Endothelial cell of umbilical vein (primary cell): ENCODE data around the gene AGAP3. TPM values are rescaled to one million over a fixed set of nuclear protein-coding genes. Genes with fewer than 3 reads are reported as not detected.

ENCODE experiments used
- BruUV-seq: library from RNA; stranded (reverse); fragments of 400-500 nt; replicated peaks from 2 replicates; lab custom pipeline; 2021; lab: Mats Ljungman, UMichigan
- CTCF ChIA-PET: fragments of 300-600, 350-600 bp; sonication (Branson Sonifier 250); formaldehyde crosslinking; loops from one replicate; lab custom pipeline; 2021; ENCODE audit warnings: antibody characterized with exemption, inconsistent platforms; lab: Charles Lee
- POLR2A ChIA-PET: fragments of 300-600, 350-600 bp; sonication (Branson Sonifier 250); formaldehyde crosslinking; loops from one replicate; lab custom pipeline; 2021; ENCODE audit warnings: antibody characterized with exemption, inconsistent platforms; lab: Charles Lee
- DNase-seq: peaks from one replicate; pipeline ENCODE4 v3.0.0-alpha.2; 2011; ENCODE audit warnings: low read depth, low spot score
- FAIRE-seq: peaks from 2 replicates; lab custom pipeline; 2011; peaks lifted over from hg19 to GRCh38; lab: Jason Lieb, UNC
- H2AFZ ChIP-seq: 2 replicates; pipeline ENCODE4 v1.6.0; 2012; ENCODE audit warnings: low read depth, low read length, control low read depth, inconsistent platforms
- H3K27ac ChIP-seq: 2 replicates; pipeline ENCODE4 v1.5.1; 2011; ENCODE audit warnings: low read depth, mild to moderate bottlenecking, control low read depth, low read length, moderate library complexity; ENCODE audit not compliant: insufficient read depth
- H3K27me3 ChIP-seq, 2 experiments: 2 replicates each; pipeline versions ENCODE4 v1.6.0 to v1.6.1; 2011; ENCODE audit warnings: low read length in 2 of 2, mixed read lengths in 1 of 2; ENCODE audit not compliant: control insufficient read depth in 2 of 2, insufficient read depth in 2 of 2
- H3K36me3 ChIP-seq, 2 experiments: 2 replicates in 1 of 2; 3 replicates in 1 of 2; pipeline ENCODE4 v1.5.1; 2011; ENCODE audit warnings: low read length in 2 of 2, mild to moderate bottlenecking in 1 of 2, moderate library complexity in 1 of 2; ENCODE audit not compliant: control insufficient read depth in 2 of 2, insufficient read depth in 2 of 2; ENCODE audit errors: extremely low read depth in 1 of 2
- H3K4me1 ChIP-seq: 3 replicates; pipeline ENCODE4 v1.5.1; 2011; ENCODE audit warnings: mild to moderate bottlenecking, low read length; ENCODE audit not compliant: control insufficient read depth, insufficient read depth; ENCODE audit errors: extremely low read depth
- H3K4me2 ChIP-seq: 2 replicates; pipeline ENCODE4 v1.6.1; 2011; ENCODE audit warnings: low read length, control low read depth, mixed read lengths; ENCODE audit not compliant: insufficient read depth
- H3K4me3 ChIP-seq, 3 experiments: fragments of 200-600 bp in 1 of 3; sonication (generic), shearing (Covaris generic) in 1 of 3; replicated peaks in 1 of 3; 2 replicates each; pipeline ENCODE4 v1.5.1; 2011 to 2016; ENCODE audit warnings: control low read depth in 3 of 3, low read length in 3 of 3, mild to moderate bottlenecking in 2 of 3, inconsistent platforms in 1 of 3, low read depth in 1 of 3, moderate library complexity in 1 of 3; ENCODE audit not compliant: insufficient read depth in 1 of 3
- H3K79me2 ChIP-seq: 2 replicates; pipeline ENCODE4 v1.6.0; 2012; ENCODE audit warnings: low read length, inconsistent platforms; ENCODE audit not compliant: control insufficient read depth, insufficient read depth
- H3K9ac ChIP-seq: replicated peaks from 2 replicates; pipeline ENCODE3; 2011; ENCODE audit warnings: low read length, control low read depth; ENCODE audit not compliant: insufficient read depth; ENCODE audit errors: extremely low read depth
- H3K9me1 ChIP-seq: replicated peaks from 3 replicates; pipeline ENCODE4 v1.6.0; 2011; ENCODE audit warnings: mild to moderate bottlenecking, low read length; ENCODE audit not compliant: control insufficient read depth, insufficient read depth; ENCODE audit errors: extremely low read depth
- H3K9me3 ChIP-seq: replicated peaks from 2 replicates; pipeline ENCODE4 v1.5.1; 2012; ENCODE audit warnings: low read length, inconsistent platforms; ENCODE audit not compliant: control insufficient read depth, insufficient read depth
- H4K20me1 ChIP-seq: replicated peaks from 2 replicates; pipeline ENCODE3; 2011; ENCODE audit warnings: mild to moderate bottlenecking, low read length; ENCODE audit not compliant: control insufficient read depth, insufficient read depth; ENCODE audit errors: extremely low read depth
- EZH2 ChIP-seq: IDR thresholded peaks from 2 replicates; pipeline ENCODE4 v1.6.1; 2012; ENCODE audit warnings: borderline replicate concordance, low read depth, mild to moderate bottlenecking, moderate library complexity, low read length, inconsistent platforms; ENCODE audit not compliant: severe bottlenecking
- FOS ChIP-seq: IDR thresholded peaks from 2 replicates; pipeline ENCODE4 v1.6.1; 2011; ENCODE audit warnings: mild to moderate bottlenecking, low read length, moderate library complexity, borderline replicate concordance; ENCODE audit not compliant: insufficient read depth
- GATA2 ChIP-seq: IDR thresholded peaks from 2 replicates; pipeline ENCODE4 v1.7.0; 2011; ENCODE audit warnings: low read depth, mild to moderate bottlenecking, moderate library complexity, mixed read lengths, low read length; ENCODE audit not compliant: insufficient read length, insufficient read depth
- JUN ChIP-seq: IDR thresholded peaks from 2 replicates; pipeline ENCODE4 v1.6.1; 2011; ENCODE audit warnings: borderline replicate concordance, low read depth; ENCODE audit not compliant: insufficient read length, insufficient read depth
- MAX ChIP-seq: IDR thresholded peaks from 2 replicates; pipeline ENCODE4 v1.6.1; 2011; ENCODE audit not compliant: insufficient read depth, insufficient read length
- MYC ChIP-seq: IDR thresholded peaks from one replicate; pipeline ENCODE4 v1.6.1; 2011; ENCODE audit warnings: mild to moderate bottlenecking, low read depth, low read length
- POLR2A ChIP-seq: IDR thresholded peaks from 2 replicates; pipeline ENCODE4 v1.6.1; 2012; ENCODE audit warnings: low read depth, mild to moderate bottlenecking, control low read depth, low read length
- POLR2AphosphoS5 ChIP-seq: IDR thresholded peaks from 2 replicates; pipeline ENCODE4 v1.6.1; 2012; ENCODE audit warnings: low read depth, mild to moderate bottlenecking, control low read depth, low read length, moderate library complexity; ENCODE audit not compliant: insufficient read depth
- dilution Hi-C: fragments of 300-500 bp; cut with MboI; formaldehyde crosslinking; loops from one replicate; pipeline ENCODE4 v1.15.0; 2019; ENCODE audit warnings: low sequenced_read_pairs; ENCODE audit not compliant: extremely low pct_ligation_motif_present
- intact Hi-C: fragments of 100-400 bp; cut with micrococcal nuclease; formaldehyde crosslinking; loops from one replicate; pipeline ENCODE4 v1.10.0; 2022
- polyA plus RNA-seq, 4 experiments: library from polyadenylated mRNA; depleted of rRNA in 3 of 4; stranded (reverse) in 3 of 4; unstranded in 1 of 4; fragments of >200 nt; gene quantifications; 2 replicates each; pipeline versions ENCODE4 v1.2.1 to v1.2.3, GENCODE V29; 2011 to 2012; ENCODE audit warnings: missing spikeins in 1 of 4
- total RNA-seq: library from RNA; stranded (reverse); gene quantifications from 2 replicates; pipeline ENCODE4 v1.2.3, GENCODE V29; 2021
- TF ChIP-seq, protein P1 (sequence below), 2 donors: IDR thresholded peaks; 1 replicate in 1 of 2; 2 replicates in 1 of 2; pipeline ENCODE4 v1.5.1; 2011; ENCODE audit warnings: low read length in 2 of 2, mild to moderate bottlenecking in 2 of 2, moderate library complexity in 2 of 2, control low read depth in 1 of 2, inconsistent platforms in 1 of 2, low read depth in 1 of 2; ENCODE audit not compliant: insufficient read depth in 1 of 2; ENCODE audit errors: extremely low read depth in 1 of 2

AGAP3 gene
- total and polyA plus RNA-seq, 2 donors (not counting 3 experiments of a cell fraction or from before 2014, with no cell fraction given) = 171 to 174 TPM

- peaks cover 4 to 53% of the 10 kb centered on the region in 2 experiments for H3K36me3 ChIP-seq
- no peaks in the 10 kb centered on the region for H3K4me1 ChIP-seq
- no peaks in the 10 kb centered on the region for H3K27me3 ChIP-seq
- H3K4me2 ChIP-seq = no peak overlapping the region
- no peaks in the 10 kb centered on the region for H3K79me2 ChIP-seq
- ChIA-PET CTCF (no interaction called here), POLR2A (no interaction called here)
- H3K4me3 ChIP-seq = no peak overlapping the region
- H4K20me1 ChIP-seq = peaks cover 2% of the 10 kb centered on the region
- TF ChIP-seq GATA2 = no peak
- TF ChIP-seq FOS = no peak
- TF ChIP-seq MAX = no peak
- no peak for TF ChIP-seq POLR2AphosphoS5
- no peak for TF ChIP-seq EZH2
- TF ChIP-seq MYC = no peak
- TF ChIP-seq, protein P1, sequence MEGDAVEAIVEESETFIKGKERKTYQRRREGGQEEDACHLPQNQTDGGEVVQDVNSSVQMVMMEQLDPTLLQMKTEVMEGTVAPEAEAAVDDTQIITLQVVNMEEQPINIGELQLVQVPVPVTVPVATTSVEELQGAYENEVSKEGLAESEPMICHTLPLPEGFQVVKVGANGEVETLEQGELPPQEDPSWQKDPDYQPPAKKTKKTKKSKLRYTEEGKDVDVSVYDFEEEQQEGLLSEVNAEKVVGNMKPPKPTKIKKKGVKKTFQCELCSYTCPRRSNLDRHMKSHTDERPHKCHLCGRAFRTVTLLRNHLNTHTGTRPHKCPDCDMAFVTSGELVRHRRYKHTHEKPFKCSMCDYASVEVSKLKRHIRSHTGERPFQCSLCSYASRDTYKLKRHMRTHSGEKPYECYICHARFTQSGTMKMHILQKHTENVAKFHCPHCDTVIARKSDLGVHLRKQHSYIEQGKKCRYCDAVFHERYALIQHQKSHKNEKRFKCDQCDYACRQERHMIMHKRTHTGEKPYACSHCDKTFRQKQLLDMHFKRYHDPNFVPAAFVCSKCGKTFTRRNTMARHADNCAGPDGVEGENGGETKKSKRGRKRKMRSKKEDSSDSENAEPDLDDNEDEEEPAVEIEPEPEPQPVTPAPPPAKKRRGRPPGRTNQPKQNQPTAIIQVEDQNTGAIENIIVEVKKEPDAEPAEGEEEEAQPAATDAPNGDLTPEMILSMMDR (IDR thresholded peaks at IDR 0.05; ENCODE audit: extremely low read depth in 1 of 2, insufficient read depth in 1 of 2, low read depth in 1 of 2, low read length in 2 of 2) = no peak
- no peak for TF ChIP-seq JUN
- no peak for TF ChIP-seq POLR2A
- no peak overlapping the region for H2AFZ ChIP-seq
- no peak overlapping the region for H3K27ac ChIP-seq
- BruUV-seq = no TSS peak
- no peaks in the 10 kb centered on the region for H3K9me3 ChIP-seq
- intact Hi-C loops = no loop called here
- dilution Hi-C loops = no loop called here
- no peak for FAIRE-seq
- H3K9me1 ChIP-seq = no peaks in the 10 kb centered on the region
- H3K9ac ChIP-seq = no peak overlapping the region
- DNase-seq = no peak
Measured at GRCh38 chr7:151126491-151127137, 40.3 kb downstream of the AGAP3 start.
